Hepatocyte (in vitro differentiated cells): ENCODE data around the gene SEPTIN5. TPM values are rescaled to one million over a fixed set of nuclear protein-coding genes. Genes with fewer than 3 reads are reported as not detected.
A peak's percentile ranks its signal among the peaks of the same experiment; 100 is the strongest.

Source experiments
- DNase-seq: peaks from one replicate; pipeline ENCODE4 v3.0.0-alpha.2; 2016; ENCODE audit warnings: low spot score
- H2AFZ ChIP-seq: fragments of 200-600 bp; sonication (generic); 2 replicates; pipeline ENCODE4 v1.6.0; 2016; ENCODE audit warnings: antibody characterized with exemption, mild to moderate bottlenecking
- H3K27ac ChIP-seq: fragments of 200-600 bp; sonication (generic); 2 replicates; pipeline ENCODE4 v1.5.1; 2016; ENCODE audit warnings: mild to moderate bottlenecking
- H3K27me3 ChIP-seq: fragments of 200-600 bp; sonication (generic); 2 replicates; pipeline ENCODE4 v1.6.1; 2016
- H3K36me3 ChIP-seq: fragments of 200-600 bp; sonication (generic); replicated peaks from 2 replicates; pipeline ENCODE4 v1.5.1; 2016; ENCODE audit warnings: low read depth; ENCODE audit not compliant: insufficient read depth
- H3K4me1 ChIP-seq: fragments of 200-600 bp; sonication (generic); 2 replicates; pipeline ENCODE4 v1.5.1; 2016; ENCODE audit warnings: mild to moderate bottlenecking, moderate library complexity; ENCODE audit not compliant: insufficient read depth
- H3K4me2 ChIP-seq: fragments of 200-600 bp; sonication (generic); 2 replicates; pipeline ENCODE4 v1.6.0; 2016
- H3K4me3 ChIP-seq: fragments of 200-600 bp; sonication (generic); 2 replicates; pipeline ENCODE4 v1.5.1; 2016; ENCODE audit warnings: mild to moderate bottlenecking
- H3K79me2 ChIP-seq: fragments of 200-600 bp; sonication (generic); 2 replicates; pipeline ENCODE4 v1.6.0; 2017; ENCODE audit warnings: mild to moderate bottlenecking
- H3K9me2 ChIP-seq: fragments of 200-600 bp; sonication (generic); replicated peaks from 2 replicates; pipeline ENCODE4 v1.6.0; 2017; ENCODE audit warnings: mild to moderate bottlenecking; ENCODE audit not compliant: insufficient read depth
- H3K9me3 ChIP-seq: fragments of 200-600 bp; sonication (generic); 2 replicates; pipeline ENCODE4 v1.5.1; 2016; ENCODE audit warnings: low read depth, mild to moderate bottlenecking
- H4K20me1 ChIP-seq: fragments of 200-600 bp; sonication (generic); 2 replicates; pipeline ENCODE4 v1.6.0; 2016; ENCODE audit warnings: mild to moderate bottlenecking; ENCODE audit not compliant: insufficient read depth, poor library complexity, severe bottlenecking
- CTCF ChIP-seq: fragments of 200-600 bp; sonication (generic); IDR thresholded peaks from 2 replicates; pipeline ENCODE4 v1.5.1; 2016; ENCODE audit warnings: antibody characterized with exemption, mild to moderate bottlenecking; ENCODE audit not compliant: poor library complexity
- EZH2 ChIP-seq: fragments of 200-600 bp; sonication (generic); IDR thresholded peaks from 2 replicates; pipeline ENCODE4 v1.6.1; 2016; ENCODE audit warnings: antibody characterized with exemption, mild to moderate bottlenecking, borderline replicate concordance
- EZH2phosphoT487 ChIP-seq: fragments of 200-600 bp; sonication (generic); IDR thresholded peaks from one replicate; pipeline ENCODE4 v1.6.1; 2018; ENCODE audit warnings: antibody characterized with exemption, mild to moderate bottlenecking, low read depth, moderate library complexity; ENCODE audit not compliant: unreplicated experiment, severe bottlenecking
- WGBS: methylation state at CpG from one replicate; pipeline ENCODE4 v1.1.6; 2016; ENCODE audit warnings: low lambda C conversion rate; ENCODE audit errors: missing lambda C conversion rate; 5-methylcytosine and 5-hydroxymethylcytosine counted together
- polyA plus RNA-seq: library from polyadenylated mRNA; unstranded; fragments of >200 nt; fragmentation: Nextera tagmentation; extraction: Ambion mirVana; gene quantifications from 2 replicates; pipeline ENCODE4 v1.2.1, GENCODE V29; 2016
- total RNA-seq: library from RNA; depleted of rRNA; stranded (reverse); fragments of >200 nt; gene quantifications from 2 replicates; pipeline ENCODE4 v1.2.3, GENCODE V29; 2014

SEPTIN5 gene
- total and polyA plus RNA-seq, 2 experiments from 2014 or later = 9.4 to 10.0 TPM

- H4K20me1 ChIP-seq = peaks cover 6% of the 10 kb centered on the region
- H3K27ac ChIP-seq = no peak within 1 kb of the TSS
- no peaks in the 10 kb centered on the region for H3K79me2 ChIP-seq
- H3K27me3 ChIP-seq = peaks cover 93% of the 10 kb centered on the region
- peak within 1 kb of the TSS; percentile 69 for H3K4me2 ChIP-seq
- H3K4me3 ChIP-seq = no peak within 1 kb of the TSS
- H3K36me3 ChIP-seq = no peaks in the 10 kb centered on the region
- no peaks in the 10 kb centered on the region for H3K9me2 ChIP-seq
- peaks cover 10% of the 10 kb centered on the region for H3K4me1 ChIP-seq
- H2AFZ ChIP-seq = no peak within 1 kb of the TSS
- TF ChIP-seq EZH2phosphoT487 (peak; percentile 98), EZH2 (peak; percentile 99), CTCF (no peak)
- DNase-seq = no peak
- WGBS = 7% methylated on average over 22 of the region's 79 CpGs
- no peaks in the 10 kb centered on the region for H3K9me3 ChIP-seq
Observed at GRCh38 chr22:19760058-19760950, 46.0 kb downstream of the SEPTIN5 start, which contains the start of gene TBX1. Gene TBX1 (plus strand): TSS chr22:19760778. CDS start chr22:19760844, 66 bp downstream.

GRCh38 chr22:19760951-19761724, 46.8 kb downstream of the SEPTIN5 start:
- no peaks in the 10 kb centered on the region for H3K9me3 ChIP-seq
- TF ChIP-seq EZH2 (no peak), EZH2phosphoT487 (peak; percentile 64), CTCF (no peak)
- H3K36me3 ChIP-seq = no peaks in the 10 kb centered on the region
- peaks cover 6% of the 10 kb centered on the region for H4K20me1 ChIP-seq
- DNase-seq = no peak
- no peaks in the 10 kb centered on the region for H3K9me2 ChIP-seq
- no peak overlapping the region for H3K27ac ChIP-seq
- no peaks in the 10 kb centered on the region for H3K79me2 ChIP-seq
- 0% methylated on average over 19 of the region's 117 CpGs for WGBS
- peak overlapping the region; percentile 67 for H3K4me2 ChIP-seq
- H3K27me3 ChIP-seq = peaks cover 91% of the 10 kb centered on the region
- H2AFZ ChIP-seq = no peak overlapping the region
- H3K4me3 ChIP-seq = no peak overlapping the region
- H3K4me1 ChIP-seq = peaks cover 10% of the 10 kb centered on the region

- Histone ChIP-seq H4K20me1 (peaks cover 6% of the 10 kb centered on the region), H3K4me2 (peak overlapping the region; percentile 67), H3K9me3 (no peaks in the 10 kb centered on the region), H3K27me3 (peaks cover 91% of the 10 kb centered on the region), H3K4me3 (no peak overlapping the region), H2AFZ (no peak overlapping the region), H3K4me1 (peaks cover 6% of the 10 kb centered on the region), H3K9me2 (no peaks in the 10 kb centered on the region), H3K27ac (no peak overlapping the region), H3K79me2 (no peaks in the 10 kb centered on the region), H3K36me3 (no peaks in the 10 kb centered on the region)
- DNase-seq = no peak
- TF ChIP-seq EZH2 (peak; percentile 99), CTCF (no peak), EZH2phosphoT487 (peak; percentile 53)
- 38% methylated on average over 33 of the region's 33 CpGs for WGBS
Observed at GRCh38 chr22:19761725-19762567, 47.6 kb downstream of the SEPTIN5 start.
